PFSK-1 (cell line): ENCODE measurements around the gene PTPRN2.

ENCODE experiments used
- FOXP2 ChIP-seq: optimal IDR thresholded peaks from 2 replicates; pipeline ENCODE3; 2011; ENCODE audit warnings: borderline replicate concordance, control low read depth, inconsistent platforms; ENCODE audit not compliant: insufficient read depth; ENCODE audit errors: extremely low read length, extremely low read depth
- POLR2AphosphoS5 ChIP-seq: IDR thresholded peaks from 2 replicates; pipeline ENCODE4 v1.6.1; 2012; ENCODE audit warnings: low read depth, mild to moderate bottlenecking, control low read depth, low read length, moderate library complexity
- REST ChIP-seq, 2 experiments: IDR thresholded peaks; 2 replicates each; pipeline versions ENCODE4 v1.6.1 to v1.8.0; 2011 to 2012; ENCODE audit warnings: low read depth in 2 of 2, low read length in 2 of 2, control low read depth in 1 of 2, inconsistent platforms in 1 of 2, mild to moderate bottlenecking in 1 of 2, moderate library complexity in 1 of 2; ENCODE audit not compliant: insufficient read depth in 1 of 2
- SIN3A ChIP-seq: IDR thresholded peaks from 2 replicates; pipeline ENCODE4 v1.6.1; 2012; ENCODE audit warnings: mild to moderate bottlenecking, low read length, moderate library complexity, borderline replicate concordance; ENCODE audit not compliant: insufficient read depth
- TAF1 ChIP-seq: IDR thresholded peaks from 2 replicates; pipeline ENCODE4 v1.6.1; 2012; ENCODE audit warnings: low read length, control low read depth, borderline replicate concordance; ENCODE audit not compliant: insufficient read depth

Gene PTPRN2

GRCh38 chr7:157684157-157684908 is 903.3 kb downstream of the PTPRN2 start:
- no peak for TF ChIP-seq TAF1
- no peak for TF ChIP-seq FOXP2

- TF ChIP-seq POLR2AphosphoS5 = no peak
- TF ChIP-seq FOXP2 = no peak
- TF ChIP-seq TAF1 = no peak
- no peak for TF ChIP-seq SIN3A
- no peak for TF ChIP-seq REST (IDR thresholded peaks at IDR 0.05; ENCODE audit: insufficient read depth in 1 of 2, low read depth in 2 of 2, low read length in 2 of 2)
Measured at GRCh38 chr7:157683747-157684156, 903.9 kb downstream of the PTPRN2 start.

- no peak for TF ChIP-seq POLR2AphosphoS5
- TF ChIP-seq TAF1 = no peak
Measured at GRCh38 chr7:157682946-157683746, 904.5 kb downstream of the PTPRN2 start.

GRCh38 chr7:157682064-157682945 is 905.3 kb downstream of the PTPRN2 start:
- no peak for TF ChIP-seq TAF1
- no peak for TF ChIP-seq FOXP2
- no peak for TF ChIP-seq POLR2AphosphoS5
- no peak for TF ChIP-seq REST (IDR thresholded peaks at IDR 0.05; ENCODE audit: insufficient read depth in 1 of 2, low read depth in 2 of 2, low read length in 2 of 2)
- TF ChIP-seq SIN3A = no peak

- TF ChIP-seq TAF1 = no peak
- no peak for TF ChIP-seq SIN3A
- no peak for TF ChIP-seq REST (IDR thresholded peaks at IDR 0.05; ENCODE audit: insufficient read depth in 1 of 2, low read depth in 2 of 2, low read length in 2 of 2)
- no peak for TF ChIP-seq POLR2AphosphoS5
- no peak for TF ChIP-seq FOXP2
Measured at GRCh38 chr7:157679607-157680006, 908.0 kb downstream of the PTPRN2 start.
